Activated T-cell treated with anti-CD3 and anti-CD28 coated beads for 24 hours (primary cell): ENCODE data around the gene DCK.
"Not testable (repeated sequence)": the region's sequence is repeated elsewhere in the genome, so short reads cannot be mapped to it uniquely, and the experiment has no call there.

ENCODE experiments used
- DNase-seq: peaks from one replicate; pipeline ENCODE4 v3.0.0-alpha.2; 2020; ENCODE audit warnings: low read depth

DCK gene

GRCh38 chr4:71001363-71001762 is 7.9 kb downstream of the DCK start:
- DNase-seq = not testable (repeated sequence)

GRCh38 chr4:71004281-71004851 is 10.9 kb downstream of the DCK start:
- DNase-seq = no peak

GRCh38 chr4:71005025-71005424 is 11.6 kb downstream of the DCK start:
- DNase-seq = not testable (repeated sequence)

- no peak for DNase-seq
These were observed 12.9 kb downstream of the DCK start for GRCh38 chr4:71006203-71006907.

- DNase-seq = no peak
These were observed 14.7 kb downstream of the DCK start for GRCh38 chr4:71008196-71008595.

- DNase-seq = no peak
These were observed 15.6 kb downstream of the DCK start for GRCh38 chr4:71009086-71009485.

GRCh38 chr4:71009890-71010588 is 16.6 kb downstream of the DCK start:
- DNase-seq = no peak

GRCh38 chr4:71011451-71011850 is 18.0 kb downstream of the DCK start:
- no peak for DNase-seq

- not testable (repeated sequence) for DNase-seq
These were observed 23.9 kb downstream of the DCK start for GRCh38 chr4:71017391-71017790.

- DNase-seq = no peak
These were observed 27.2 kb downstream of the DCK start for GRCh38 chr4:71020611-71021010.

- no peak for DNase-seq
These were observed 32.2 kb downstream of the DCK start for GRCh38 chr4:71025654-71026053.

GRCh38 chr4:71026086-71026485 is 32.6 kb downstream of the DCK start:
- no peak for DNase-seq

- no peak for DNase-seq
These were observed 34.2 kb downstream of the DCK start for GRCh38 chr4:71027611-71028010.

- DNase-seq = no peak
These were observed 36.1 kb downstream of the DCK start for GRCh38 chr4:71029504-71029903.

- DNase-seq = not testable (repeated sequence)
These were observed 38.7 kb downstream of the DCK start for GRCh38 chr4:71032106-71032505.

- DNase-seq = no peak
These were observed 51.8 kb downstream of the DCK start for GRCh38 chr4:71045256-71045655.

- no peak for DNase-seq
These were observed 55.9 kb downstream of the DCK start for GRCh38 chr4:71049395-71049794.

GRCh38 chr4:71050809-71051208 is 57.4 kb downstream of the DCK start:
- DNase-seq = no peak

GRCh38 chr4:71052034-71052433 is 58.6 kb downstream of the DCK start:
- DNase-seq = no peak

GRCh38 chr4:71052716-71053115 is 59.3 kb downstream of the DCK start:
- no peak for DNase-seq

GRCh38 chr4:71053613-71054012 is 60.2 kb downstream of the DCK start:
- not testable (repeated sequence) for DNase-seq

GRCh38 chr4:71059573-71059972 is 66.1 kb downstream of the DCK start:
- DNase-seq = not testable (repeated sequence)

- DNase-seq = no peak
These were observed 69.0 kb downstream of the DCK start for GRCh38 chr4:71062436-71062835.
